Hepatocyte (in vitro differentiated cells): ENCODE results near the gene GPR15. TPM values are rescaled to one million over a fixed set of nuclear protein-coding genes. Genes with fewer than 3 reads are reported as not detected.

ENCODE experiments used
- DNase-seq: peaks from one replicate; pipeline ENCODE4 v3.0.0-alpha.2; 2016; ENCODE audit warnings: low spot score
- H2AFZ ChIP-seq: fragments of 200-600 bp; sonication (generic); 2 replicates; pipeline ENCODE4 v1.6.0; 2016; ENCODE audit warnings: antibody characterized with exemption, mild to moderate bottlenecking
- H3K27ac ChIP-seq: fragments of 200-600 bp; sonication (generic); 2 replicates; pipeline ENCODE4 v1.5.1; 2016; ENCODE audit warnings: mild to moderate bottlenecking
- H3K27me3 ChIP-seq: fragments of 200-600 bp; sonication (generic); 2 replicates; pipeline ENCODE4 v1.6.1; 2016
- H3K36me3 ChIP-seq: fragments of 200-600 bp; sonication (generic); replicated peaks from 2 replicates; pipeline ENCODE4 v1.5.1; 2016; ENCODE audit warnings: low read depth; ENCODE audit not compliant: insufficient read depth
- H3K4me1 ChIP-seq: fragments of 200-600 bp; sonication (generic); 2 replicates; pipeline ENCODE4 v1.5.1; 2016; ENCODE audit warnings: mild to moderate bottlenecking, moderate library complexity; ENCODE audit not compliant: insufficient read depth
- H3K4me2 ChIP-seq: fragments of 200-600 bp; sonication (generic); 2 replicates; pipeline ENCODE4 v1.6.0; 2016
- H3K4me3 ChIP-seq: fragments of 200-600 bp; sonication (generic); 2 replicates; pipeline ENCODE4 v1.5.1; 2016; ENCODE audit warnings: mild to moderate bottlenecking
- H3K79me2 ChIP-seq: fragments of 200-600 bp; sonication (generic); 2 replicates; pipeline ENCODE4 v1.6.0; 2017; ENCODE audit warnings: mild to moderate bottlenecking
- H3K9me2 ChIP-seq: fragments of 200-600 bp; sonication (generic); replicated peaks from 2 replicates; pipeline ENCODE4 v1.6.0; 2017; ENCODE audit warnings: mild to moderate bottlenecking; ENCODE audit not compliant: insufficient read depth
- H3K9me3 ChIP-seq: fragments of 200-600 bp; sonication (generic); 2 replicates; pipeline ENCODE4 v1.5.1; 2016; ENCODE audit warnings: low read depth, mild to moderate bottlenecking
- H4K20me1 ChIP-seq: fragments of 200-600 bp; sonication (generic); 2 replicates; pipeline ENCODE4 v1.6.0; 2016; ENCODE audit warnings: mild to moderate bottlenecking; ENCODE audit not compliant: insufficient read depth, poor library complexity, severe bottlenecking
- EZH2 ChIP-seq: fragments of 200-600 bp; sonication (generic); IDR thresholded peaks from 2 replicates; pipeline ENCODE4 v1.6.1; 2016; ENCODE audit warnings: antibody characterized with exemption, mild to moderate bottlenecking, borderline replicate concordance
- EZH2phosphoT487 ChIP-seq: fragments of 200-600 bp; sonication (generic); IDR thresholded peaks from one replicate; pipeline ENCODE4 v1.6.1; 2018; ENCODE audit warnings: antibody characterized with exemption, mild to moderate bottlenecking, low read depth, moderate library complexity; ENCODE audit not compliant: unreplicated experiment, severe bottlenecking
- WGBS: methylation state at CpG from one replicate; pipeline ENCODE4 v1.1.6; 2016; ENCODE audit warnings: low lambda C conversion rate; ENCODE audit errors: missing lambda C conversion rate; 5-methylcytosine and 5-hydroxymethylcytosine counted together
- polyA plus RNA-seq: library from polyadenylated mRNA; unstranded; fragments of >200 nt; fragmentation: Nextera tagmentation; extraction: Ambion mirVana; gene quantifications from 2 replicates; pipeline ENCODE4 v1.2.1, GENCODE V29; 2016
- total RNA-seq: library from RNA; depleted of rRNA; stranded (reverse); fragments of >200 nt; gene quantifications from 2 replicates; pipeline ENCODE4 v1.2.3, GENCODE V29; 2014
- TF ChIP-seq, protein P1 (sequence below): fragments of 200-600 bp; sonication (generic); IDR thresholded peaks from 2 replicates; pipeline ENCODE4 v1.5.1; 2016; ENCODE audit warnings: antibody characterized with exemption, mild to moderate bottlenecking; ENCODE audit not compliant: poor library complexity

Gene GPR15
- total and polyA plus RNA-seq, 2 experiments from 2014 or later = not detected

GRCh38 chr3:98513091-98513511 lies 18.7 kb upstream of the GPR15 start:
- H3K9me3 ChIP-seq = no peaks in the 10 kb centered on the region
- H3K4me1 ChIP-seq = no peaks in the 10 kb centered on the region
- TF ChIP-seq EZH2phosphoT487 = no peak
- TF ChIP-seq, protein P1, sequence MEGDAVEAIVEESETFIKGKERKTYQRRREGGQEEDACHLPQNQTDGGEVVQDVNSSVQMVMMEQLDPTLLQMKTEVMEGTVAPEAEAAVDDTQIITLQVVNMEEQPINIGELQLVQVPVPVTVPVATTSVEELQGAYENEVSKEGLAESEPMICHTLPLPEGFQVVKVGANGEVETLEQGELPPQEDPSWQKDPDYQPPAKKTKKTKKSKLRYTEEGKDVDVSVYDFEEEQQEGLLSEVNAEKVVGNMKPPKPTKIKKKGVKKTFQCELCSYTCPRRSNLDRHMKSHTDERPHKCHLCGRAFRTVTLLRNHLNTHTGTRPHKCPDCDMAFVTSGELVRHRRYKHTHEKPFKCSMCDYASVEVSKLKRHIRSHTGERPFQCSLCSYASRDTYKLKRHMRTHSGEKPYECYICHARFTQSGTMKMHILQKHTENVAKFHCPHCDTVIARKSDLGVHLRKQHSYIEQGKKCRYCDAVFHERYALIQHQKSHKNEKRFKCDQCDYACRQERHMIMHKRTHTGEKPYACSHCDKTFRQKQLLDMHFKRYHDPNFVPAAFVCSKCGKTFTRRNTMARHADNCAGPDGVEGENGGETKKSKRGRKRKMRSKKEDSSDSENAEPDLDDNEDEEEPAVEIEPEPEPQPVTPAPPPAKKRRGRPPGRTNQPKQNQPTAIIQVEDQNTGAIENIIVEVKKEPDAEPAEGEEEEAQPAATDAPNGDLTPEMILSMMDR = no peak
- H3K79me2 ChIP-seq = no peaks in the 10 kb centered on the region
- H3K36me3 ChIP-seq = no peaks in the 10 kb centered on the region
- H3K27ac ChIP-seq = no peak overlapping the region
- H3K4me3 ChIP-seq = no peak overlapping the region
- 74% methylated on average over 4 of the region's 4 CpGs for WGBS
- H3K4me2 ChIP-seq = no peak overlapping the region
- H3K9me2 ChIP-seq = no peaks in the 10 kb centered on the region
- DNase-seq = no peak
- no peaks in the 10 kb centered on the region for H3K27me3 ChIP-seq
- no peaks in the 10 kb centered on the region for H4K20me1 ChIP-seq
- no peak overlapping the region for H2AFZ ChIP-seq

DNA sequence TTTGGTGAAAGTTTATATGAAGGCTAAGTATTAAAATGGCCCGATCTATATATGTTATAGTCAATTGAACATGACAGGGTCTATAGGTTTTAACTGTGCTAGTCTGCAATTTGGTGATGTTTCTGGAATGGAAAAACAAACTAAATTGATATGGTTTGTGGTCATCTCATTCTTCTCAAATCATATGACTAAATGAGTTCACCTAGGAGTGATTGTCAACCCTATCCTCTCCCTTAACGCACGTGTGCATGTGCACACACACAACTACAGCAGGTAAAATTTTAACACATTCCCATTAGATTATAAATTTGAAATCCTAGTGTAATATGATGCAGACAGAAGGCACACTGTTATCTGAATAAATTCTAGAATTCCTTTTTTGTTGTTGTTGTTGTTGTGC lies 18.0 kb upstream of the GPR15 start:
- H3K9me2 ChIP-seq = no peaks in the 10 kb centered on the region
- no peaks in the 10 kb centered on the region for H3K9me3 ChIP-seq
- DNase-seq = no peak
- H3K4me1 ChIP-seq = no peaks in the 10 kb centered on the region
- no peak overlapping the region for H3K27ac ChIP-seq
- no peak overlapping the region for H3K4me3 ChIP-seq
- H2AFZ ChIP-seq = no peak overlapping the region
- TF ChIP-seq, protein P1 = no peak
- no peak for TF ChIP-seq EZH2phosphoT487
- TF ChIP-seq EZH2 = no peak
- H3K4me2 ChIP-seq = no peak overlapping the region
- no peaks in the 10 kb centered on the region for H3K36me3 ChIP-seq
- no peaks in the 10 kb centered on the region for H3K27me3 ChIP-seq
- 99% methylated on average over 3 of the region's 3 CpGs for WGBS
- peaks cover 4% of the 10 kb centered on the region for H3K79me2 ChIP-seq
- no peaks in the 10 kb centered on the region for H4K20me1 ChIP-seq

DNA sequence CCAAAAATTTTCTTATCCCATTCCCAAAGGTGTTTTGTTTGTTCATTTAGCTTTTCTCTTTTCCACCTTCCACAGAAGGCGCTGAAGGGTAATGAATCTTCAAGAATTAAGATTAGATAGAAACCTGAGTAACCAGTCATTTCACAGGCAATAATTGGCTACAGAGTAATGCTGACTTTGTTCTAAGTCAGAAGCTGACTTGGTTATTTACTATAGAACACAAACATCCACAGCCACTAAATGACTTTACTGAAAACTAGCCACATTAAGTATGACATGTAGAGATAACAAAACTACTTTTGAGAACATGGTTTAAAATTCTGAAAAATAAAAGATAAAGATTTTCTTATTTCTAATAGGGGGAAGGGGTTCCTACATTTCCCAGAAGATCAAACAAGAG lies 16.8 kb upstream of the GPR15 start:
- Histone ChIP-seq H3K9me3 (no peaks in the 10 kb centered on the region), H3K27ac (no peak overlapping the region), H3K4me2 (no peak overlapping the region), H3K9me2 (no peaks in the 10 kb centered on the region), H3K79me2 (peaks cover 15% of the 10 kb centered on the region), H4K20me1 (no peaks in the 10 kb centered on the region), H3K4me1 (no peaks in the 10 kb centered on the region), H3K4me3 (no peak overlapping the region), H2AFZ (no peak overlapping the region), H3K36me3 (no peaks in the 10 kb centered on the region), H3K27me3 (no peaks in the 10 kb centered on the region)
- WGBS = 97% methylated on average over 1 of the region's 1 CpG
- no peak for DNase-seq
- TF ChIP-seq EZH2 = no peak

DNA sequence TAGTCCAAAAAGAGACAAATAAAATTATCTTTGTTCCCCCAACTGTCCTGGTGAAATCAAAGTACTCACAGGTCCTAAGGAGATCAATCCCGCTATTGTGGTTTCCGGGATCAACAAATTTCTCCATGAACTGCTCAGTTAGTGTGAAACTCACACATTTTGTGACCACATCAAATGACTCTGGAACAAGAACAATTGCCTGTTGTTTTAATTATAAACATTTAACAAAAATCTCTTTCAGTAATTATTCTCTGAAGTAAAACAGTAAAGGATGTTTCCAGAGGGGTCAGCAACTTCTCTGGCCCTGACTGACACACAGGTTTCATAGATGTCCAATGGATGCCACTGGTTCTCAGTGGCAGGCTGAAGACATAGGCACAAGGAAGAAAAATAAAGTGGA lies 13.0 kb upstream of the GPR15 start:
- peaks cover 35% of the 10 kb centered on the region for H3K79me2 ChIP-seq
- no peaks in the 10 kb centered on the region for H3K36me3 ChIP-seq
- H3K4me2 ChIP-seq = no peak overlapping the region
- DNase-seq = no peak
- H3K9me2 ChIP-seq = no peaks in the 10 kb centered on the region
- peaks cover 5% of the 10 kb centered on the region for H4K20me1 ChIP-seq
- H2AFZ ChIP-seq = no peak overlapping the region
- H3K4me3 ChIP-seq = no peak overlapping the region
- no peak overlapping the region for H3K27ac ChIP-seq
- WGBS = 97% methylated on average over 2 of the region's 2 CpGs
- no peaks in the 10 kb centered on the region for H3K9me3 ChIP-seq
- H3K4me1 ChIP-seq = peaks cover 6% of the 10 kb centered on the region
- TF ChIP-seq, protein P1 = no peak
- no peak for TF ChIP-seq EZH2
- no peak for TF ChIP-seq EZH2phosphoT487
- no peaks in the 10 kb centered on the region for H3K27me3 ChIP-seq
